Activated naive CD8-positive, alpha-beta T cell treated with anti-CD3 and anti-CD28 coated beads, Interleukin-2, amount 50 U/mL, for 24 hours (primary cell): ENCODE data around the gene CETN1.
A peak's percentile ranks its signal among the peaks of the same experiment; 100 is the strongest.

Experiments used
- ATAC-seq: fragments of 150-1000 bp; cut with Tn5 transposase; one replicate; pipeline ENCODE4 v1.10.0; 2021
- DNase-seq: peaks from one replicate; pipeline ENCODE4 v3.0.0; 2021
- H3K27ac Mint-ChIP-seq: one replicate; pipeline ENCODE4 v1.8.0; 2021; ENCODE audit warnings: mild to moderate bottlenecking, mixed read lengths
- H3K27me3 Mint-ChIP-seq: one replicate; pipeline ENCODE4 v1.8.0; 2021; ENCODE audit warnings: mixed read lengths
- H3K36me3 Mint-ChIP-seq: one replicate; pipeline ENCODE4 v1.8.0; 2021; ENCODE audit warnings: low read depth, mixed read lengths
- H3K4me1 Mint-ChIP-seq: one replicate; pipeline ENCODE4 v1.8.0; 2021; ENCODE audit warnings: mixed read lengths
- H3K4me3 Mint-ChIP-seq: one replicate; pipeline ENCODE4 v1.8.0; 2021; ENCODE audit warnings: mild to moderate bottlenecking, moderate library complexity, mixed read lengths
- H3K9me3 Mint-ChIP-seq: one replicate; pipeline ENCODE4 v1.8.0; 2021; ENCODE audit warnings: mixed read lengths

CETN1 gene

GRCh38 chr18:572091-572830 lies 7.9 kb upstream of the CETN1 start:
- DNase-seq (no peak), ATAC-seq (no peak)
- Mint-ChIP-seq H3K9me3 (no peaks in the 10 kb centered on the region), H3K4me3 (no peak overlapping the region), H3K4me1 (no peaks in the 10 kb centered on the region), H3K27me3 (peaks cover 3% of the 10 kb centered on the region), H3K36me3 (no peaks in the 10 kb centered on the region), H3K27ac (no peak overlapping the region)

GRCh38 chr18:572831-573289 lies 7.3 kb upstream of the CETN1 start:
- Mint-ChIP-seq H3K4me1 (no peaks in the 10 kb centered on the region), H3K4me3 (no peak overlapping the region), H3K27me3 (no peaks in the 10 kb centered on the region), H3K36me3 (no peaks in the 10 kb centered on the region), H3K27ac (no peak overlapping the region), H3K9me3 (no peaks in the 10 kb centered on the region)
- no peak for DNase-seq
- ATAC-seq, result no peak

- Mint-ChIP-seq H3K36me3 (no peaks in the 10 kb centered on the region), H3K4me1 (no peaks in the 10 kb centered on the region), H3K27ac (no peak overlapping the region), H3K27me3 (no peaks in the 10 kb centered on the region), H3K4me3 (no peak overlapping the region), H3K9me3 (no peaks in the 10 kb centered on the region)
- DNase-seq (no peak), ATAC-seq (no peak)
These were observed 6.8 kb upstream of the CETN1 start for GRCh38 chr18:573385-573784.

GRCh38 chr18:574149-574860 lies 5.9 kb upstream of the CETN1 start:
- Mint-ChIP-seq H3K4me1 (no peaks in the 10 kb centered on the region), H3K4me3 (no peak overlapping the region), H3K27ac (no peak overlapping the region), H3K36me3 (no peaks in the 10 kb centered on the region), H3K27me3 (no peaks in the 10 kb centered on the region), H3K9me3 (no peaks in the 10 kb centered on the region)
- DNase-seq (no peak), ATAC-seq (no peak)

- Mint-ChIP-seq H3K27me3 (no peaks in the 10 kb centered on the region), H3K27ac (no peak overlapping the region), H3K36me3 (no peaks in the 10 kb centered on the region), H3K4me3 (no peak overlapping the region), H3K9me3 (no peaks in the 10 kb centered on the region), H3K4me1 (no peaks in the 10 kb centered on the region)
- no peak for ATAC-seq
- DNase-seq, result no peak
These were observed 5.1 kb upstream of the CETN1 start for GRCh38 chr18:574865-575645.

GRCh38 chr18:576924-577323 lies 3.3 kb upstream of the CETN1 start:
- Mint-ChIP-seq H3K9me3 (no peaks in the 10 kb centered on the region), H3K27me3 (no peaks in the 10 kb centered on the region), H3K27ac (no peak overlapping the region), H3K4me3 (no peak overlapping the region), H3K4me1 (no peaks in the 10 kb centered on the region), H3K36me3 (no peaks in the 10 kb centered on the region)
- no peak for ATAC-seq
- no peak for DNase-seq

GRCh38 chr18:577643-578375 lies 2.4 kb upstream of the CETN1 start:
- no peaks in the 10 kb centered on the region for H3K36me3 Mint-ChIP-seq
- H3K9me3 Mint-ChIP-seq, result no peaks in the 10 kb centered on the region
- DNase-seq (no peak), ATAC-seq (no peak)
- no peaks in the 10 kb centered on the region for H3K27me3 Mint-ChIP-seq
- H3K27ac Mint-ChIP-seq, result no peak overlapping the region
- no peak overlapping the region for H3K4me3 Mint-ChIP-seq
- no peaks in the 10 kb centered on the region for H3K4me1 Mint-ChIP-seq

- H3K4me1 Mint-ChIP-seq, result no peaks in the 10 kb centered on the region
- DNase-seq (no peak), ATAC-seq (no peak)
- no peaks in the 10 kb centered on the region for H3K27me3 Mint-ChIP-seq
- no peak overlapping the region for H3K4me3 Mint-ChIP-seq
- H3K9me3 Mint-ChIP-seq, result no peaks in the 10 kb centered on the region
- H3K36me3 Mint-ChIP-seq, result no peaks in the 10 kb centered on the region
- H3K27ac Mint-ChIP-seq, result no peak overlapping the region
These were observed 942 bp upstream of the CETN1 start for GRCh38 chr18:579238-579637.

- Mint-ChIP-seq H3K9me3 (no peaks in the 10 kb centered on the region), H3K27ac (no peak overlapping the region), H3K36me3 (no peaks in the 10 kb centered on the region), H3K27me3 (no peaks in the 10 kb centered on the region), H3K4me1 (no peaks in the 10 kb centered on the region), H3K4me3 (no peak overlapping the region)
- DNase-seq (no peak), ATAC-seq (no peak)
These were observed 916 bp downstream of the CETN1 start for GRCh38 chr18:581096-581495.

GRCh38 chr18:582465-582864 lies 2.3 kb downstream of the CETN1 start:
- no peaks in the 10 kb centered on the region for H3K27me3 Mint-ChIP-seq
- H3K9me3 Mint-ChIP-seq, result no peaks in the 10 kb centered on the region
- H3K4me3 Mint-ChIP-seq, result no peak overlapping the region
- no peak overlapping the region for H3K27ac Mint-ChIP-seq
- H3K4me1 Mint-ChIP-seq, result no peaks in the 10 kb centered on the region
- DNase-seq (no peak), ATAC-seq (no peak)
- no peaks in the 10 kb centered on the region for H3K36me3 Mint-ChIP-seq

- H3K9me3 Mint-ChIP-seq, result peaks cover 4% of the 10 kb centered on the region
- H3K27ac Mint-ChIP-seq, result no peak overlapping the region
- ATAC-seq (no peak), DNase-seq (no peak)
- peaks cover 10% of the 10 kb centered on the region for H3K4me1 Mint-ChIP-seq
- H3K27me3 Mint-ChIP-seq, result peaks cover 24% of the 10 kb centered on the region
- no peak overlapping the region for H3K4me3 Mint-ChIP-seq
- no peaks in the 10 kb centered on the region for H3K36me3 Mint-ChIP-seq
These were observed 14.9 kb downstream of the CETN1 start for GRCh38 chr18:595068-595467.

- Mint-ChIP-seq H3K4me3 (no peak overlapping the region), H3K27me3 (peaks cover 28% of the 10 kb centered on the region), H3K27ac (no peak overlapping the region), H3K4me1 (peaks cover 10% of the 10 kb centered on the region), H3K36me3 (no peaks in the 10 kb centered on the region), H3K9me3 (no peaks in the 10 kb centered on the region)
- no peak for ATAC-seq
- no peak for DNase-seq
These were observed 15.4 kb downstream of the CETN1 start for GRCh38 chr18:595571-595970.

- peak; percentile 57 for ATAC-seq
- no peak for DNase-seq
- H3K4me3 Mint-ChIP-seq, result peak overlapping the region; percentile 21
- no peak overlapping the region for H3K27ac Mint-ChIP-seq
- H3K27me3 Mint-ChIP-seq, result peaks cover 33% of the 10 kb centered on the region
- H3K4me1 Mint-ChIP-seq, result peaks cover 10% of the 10 kb centered on the region
- no peaks in the 10 kb centered on the region for H3K9me3 Mint-ChIP-seq
- no peaks in the 10 kb centered on the region for H3K36me3 Mint-ChIP-seq
These were observed 16.2 kb downstream of the CETN1 start for GRCh38 chr18:596288-596881.

- H3K4me3 Mint-ChIP-seq, result no peak overlapping the region
- no peaks in the 10 kb centered on the region for H3K9me3 Mint-ChIP-seq
- H3K27ac Mint-ChIP-seq, result no peak overlapping the region
- ATAC-seq (no peak), DNase-seq (no peak)
- peaks cover 36% of the 10 kb centered on the region for H3K27me3 Mint-ChIP-seq
- H3K36me3 Mint-ChIP-seq, result no peaks in the 10 kb centered on the region
- H3K4me1 Mint-ChIP-seq, result peaks cover 10% of the 10 kb centered on the region
These were observed 18.0 kb downstream of the CETN1 start for GRCh38 chr18:598124-598589.
